CD4-positive, alpha-beta T cell treated with Interleukin-17A for 1 hour (primary cell): ENCODE data around the gene CYP2A7.
A peak's percentile ranks its signal among the peaks of the same experiment; 100 is the strongest.
"Not testable (repeated sequence)": the region's sequence is repeated elsewhere in the genome, so short reads cannot be mapped to it uniquely, and the experiment has no call there.

Source experiments
- DNase-seq: peaks from one replicate; pipeline ENCODE4 v3.0.0-alpha.2; 2020

CYP2A7 gene

DNA sequence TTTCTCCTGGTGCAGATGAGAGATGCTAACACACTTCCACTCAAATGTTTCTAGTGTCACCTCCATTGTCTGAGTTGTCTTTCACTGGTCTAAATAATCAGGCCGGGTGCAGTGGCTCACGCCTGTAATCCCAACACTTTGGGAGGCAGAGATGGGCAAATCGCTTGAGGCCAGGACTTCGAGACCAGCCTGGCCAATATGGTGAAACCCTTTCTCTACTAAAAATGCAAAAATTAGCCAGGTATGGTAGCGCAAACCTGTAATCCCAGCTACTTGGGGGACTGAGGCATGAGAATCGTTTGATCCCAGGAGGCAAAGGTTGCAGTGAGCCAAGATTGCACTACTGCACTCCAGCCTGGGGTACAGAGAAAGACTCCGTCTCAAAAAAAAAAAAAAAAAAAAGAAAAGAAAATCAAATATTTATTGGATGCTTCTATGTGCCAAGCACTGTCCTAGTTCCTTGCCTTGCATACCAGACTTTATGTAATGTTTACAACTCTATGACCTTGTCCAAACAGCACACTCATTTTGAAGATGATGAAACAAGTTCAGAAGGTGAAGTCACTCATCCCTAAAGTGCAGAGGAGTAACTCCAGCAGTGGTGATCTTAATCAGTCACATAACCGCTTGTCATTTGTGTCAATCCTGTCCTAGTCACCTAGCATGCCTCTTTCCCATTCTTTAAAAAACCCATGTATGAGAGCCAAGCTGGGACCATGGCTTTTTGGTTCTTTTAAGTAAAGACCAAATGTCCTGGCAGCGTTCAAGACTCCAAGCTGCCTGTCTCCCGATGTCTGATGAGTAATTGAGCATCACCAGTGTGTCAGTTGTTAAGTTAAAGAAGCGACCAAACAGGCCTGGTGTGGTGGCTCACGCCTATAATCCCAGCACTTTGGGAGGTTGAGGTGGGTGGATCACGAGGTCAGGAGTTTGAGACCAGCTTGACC, 15.1 kb upstream of the CYP2A7 start:
- DNase-seq: not testable (repeated sequence)

DNA sequence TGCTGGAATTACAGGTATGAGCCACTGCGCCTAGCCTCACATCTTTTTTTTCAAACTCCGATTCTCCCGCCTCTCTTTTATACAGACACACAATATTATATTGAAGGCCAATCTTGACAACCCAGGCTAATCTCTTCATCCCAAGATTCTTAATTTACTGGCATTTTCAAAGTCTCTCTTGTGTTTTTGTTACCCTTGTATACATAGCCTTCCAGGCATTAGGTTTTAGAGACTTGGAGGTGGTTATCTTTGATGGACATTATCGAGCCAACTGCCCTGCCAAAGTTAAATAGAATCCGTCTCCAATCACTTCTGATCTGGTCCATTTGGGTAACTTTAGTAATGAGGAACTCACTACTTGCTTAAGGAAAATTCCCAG, 14.4 kb upstream of the CYP2A7 start:
- no peak for DNase-seq

DNA sequence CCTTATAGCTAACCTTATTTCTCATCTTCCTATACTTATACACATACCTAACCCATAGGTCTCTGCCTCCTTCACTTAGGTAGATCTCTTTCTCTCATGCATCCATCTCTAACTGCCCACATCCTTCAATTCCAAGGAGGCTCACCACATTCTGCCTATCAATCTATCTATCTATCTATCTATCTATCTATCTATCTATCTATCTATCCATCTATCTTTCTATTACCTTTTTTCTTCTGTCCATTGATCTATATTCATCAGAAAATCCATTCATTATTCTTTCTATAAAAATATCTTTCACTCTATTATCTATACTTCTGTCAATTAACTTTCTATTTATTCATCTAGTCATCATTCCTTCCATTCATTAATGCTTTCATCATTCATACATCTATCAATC, 11.1 kb upstream of the CYP2A7 start:
- no peak for DNase-seq

DNA sequence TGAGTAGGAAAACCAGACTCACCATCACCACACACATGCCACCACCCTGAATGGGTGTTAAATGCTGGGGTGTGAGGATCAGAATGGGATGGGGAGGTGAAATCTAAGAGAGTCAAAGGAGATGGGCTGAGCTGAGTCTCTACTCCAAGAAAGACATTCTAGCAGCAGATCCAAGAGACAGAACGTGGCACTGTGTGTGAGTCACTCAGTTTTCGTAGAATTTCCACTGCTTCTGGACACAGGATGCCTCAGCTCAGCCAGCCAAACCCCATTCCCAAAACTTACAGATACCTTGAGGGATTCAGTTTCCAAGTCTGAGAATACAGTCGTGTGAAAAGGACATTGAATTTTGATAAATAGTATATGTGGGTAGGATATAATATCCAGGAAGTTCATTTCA, 7.3 kb upstream of the CYP2A7 start:
- DNase-seq: no peak

DNA sequence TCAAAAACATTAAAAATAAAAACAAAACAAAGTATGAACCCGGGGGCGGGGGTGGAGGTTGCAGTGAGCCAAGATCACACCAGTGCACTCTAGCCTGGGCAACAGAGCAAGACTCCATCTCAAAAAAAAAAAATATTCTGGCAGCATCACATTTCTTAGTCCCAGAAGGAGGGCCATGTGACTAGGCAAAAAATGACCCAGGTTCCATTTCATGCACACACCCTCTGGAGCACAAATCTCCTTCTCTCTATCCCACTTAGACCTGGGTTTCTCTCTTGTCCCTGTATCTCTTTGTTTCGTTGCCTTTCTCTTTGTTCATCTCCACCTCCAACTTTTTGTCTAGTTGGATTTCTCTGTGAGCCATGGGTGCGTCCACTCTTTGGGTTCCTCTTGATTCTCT, 6.2 kb upstream of the CYP2A7 start:
- DNase-seq: no peak

DNA sequence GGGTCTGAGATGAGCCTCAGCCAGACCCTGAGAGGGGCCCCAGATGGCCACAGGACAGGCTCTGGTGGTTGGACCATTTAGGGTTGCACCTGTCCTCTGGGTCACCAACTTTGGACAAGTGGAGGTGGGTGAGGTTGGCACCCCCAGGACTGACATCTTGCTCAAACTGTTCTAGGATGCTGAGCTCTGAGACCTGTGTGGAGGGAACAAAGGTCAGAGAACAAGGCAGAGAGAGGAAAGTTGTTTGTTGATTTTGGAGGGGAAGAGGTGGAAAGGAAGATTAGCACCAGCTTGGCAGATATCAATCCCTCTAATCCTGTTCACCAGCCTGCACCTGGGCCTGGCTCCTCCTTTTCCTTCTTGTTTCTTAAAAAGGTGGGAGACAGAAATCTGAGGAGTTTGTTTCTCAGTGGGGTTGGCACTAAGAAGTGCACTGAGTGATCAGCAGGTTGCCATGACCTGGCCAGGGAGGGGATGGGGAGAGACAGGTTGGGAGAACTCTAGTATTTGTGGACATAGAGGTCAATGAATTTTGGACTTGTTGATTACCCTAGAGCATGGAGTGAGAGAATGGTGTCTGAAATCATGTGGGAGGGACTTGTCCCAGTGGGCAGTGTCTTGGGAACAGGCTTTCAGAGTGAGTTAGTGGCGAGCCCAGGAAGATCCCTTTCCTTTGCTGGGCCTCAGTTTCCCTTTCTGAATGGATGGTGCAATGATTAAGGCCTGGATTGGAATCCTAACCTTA, 2.3 kb upstream of the CYP2A7 start:
- DNase-seq: not testable (repeated sequence)

DNA sequence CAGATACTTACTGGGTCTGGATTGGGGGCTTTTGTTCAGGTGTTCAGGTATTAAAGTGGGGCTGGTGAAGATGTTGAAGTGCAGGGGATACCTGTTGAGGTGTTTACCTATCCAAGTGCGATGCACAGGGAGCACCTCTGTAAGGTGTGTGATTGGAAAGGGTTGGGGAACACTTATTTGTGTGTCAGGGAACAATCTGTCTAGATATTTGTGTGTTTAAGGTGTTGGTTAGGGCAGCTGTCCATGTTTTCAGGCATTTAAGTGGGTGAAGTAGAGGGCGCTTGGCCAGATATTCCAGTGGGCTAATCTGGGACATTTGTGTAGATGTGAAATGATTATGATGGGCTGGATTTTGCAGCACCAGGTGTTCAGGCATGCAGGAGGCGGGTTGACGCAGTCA, 2.7 kb downstream of the CYP2A7 start:
- not testable (repeated sequence) for DNase-seq

DNA sequence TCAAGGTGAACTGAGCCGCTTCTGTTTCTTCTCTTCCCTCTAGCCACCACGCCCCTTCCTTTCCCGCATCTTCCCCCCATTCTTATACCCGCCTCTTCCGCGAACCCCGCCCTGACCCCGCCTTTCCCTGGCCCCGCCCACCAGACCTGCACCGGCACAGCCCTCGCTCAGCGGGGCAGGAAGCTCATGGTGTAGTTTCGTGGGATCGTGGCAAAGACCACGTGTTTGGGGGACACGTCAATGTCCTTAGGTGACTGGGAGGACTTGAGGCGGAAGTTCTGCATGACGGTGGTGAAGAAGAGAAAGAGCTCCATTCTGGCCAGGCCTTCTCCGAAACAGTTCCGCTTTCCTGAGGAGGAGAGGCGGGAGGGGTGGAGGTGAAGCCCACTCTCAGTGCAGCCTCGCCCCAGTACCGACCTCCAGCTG, 6.5 kb downstream of the CYP2A7 start:
- DNase-seq: peak; percentile 90

DNA sequence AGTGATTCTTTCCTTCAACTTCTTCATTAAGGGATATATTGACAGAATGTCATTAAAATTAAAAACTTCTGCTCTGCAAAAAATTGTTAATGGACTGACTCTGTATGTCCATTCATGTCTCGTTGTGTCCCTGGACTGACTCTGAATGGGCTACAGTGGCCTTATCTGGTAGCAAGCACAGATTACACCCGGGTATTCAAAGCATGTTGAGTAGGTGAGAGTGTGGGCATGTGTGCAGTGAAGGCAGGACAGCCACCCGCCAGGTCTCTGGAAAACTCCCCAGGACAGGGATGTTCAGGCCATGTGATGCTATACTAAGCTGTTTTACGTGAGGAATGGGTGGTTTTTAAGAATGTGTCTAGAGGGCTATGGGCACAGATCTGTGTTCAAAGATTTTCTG, 7.2 kb downstream of the CYP2A7 start:
- not testable (repeated sequence) for DNase-seq

DNA sequence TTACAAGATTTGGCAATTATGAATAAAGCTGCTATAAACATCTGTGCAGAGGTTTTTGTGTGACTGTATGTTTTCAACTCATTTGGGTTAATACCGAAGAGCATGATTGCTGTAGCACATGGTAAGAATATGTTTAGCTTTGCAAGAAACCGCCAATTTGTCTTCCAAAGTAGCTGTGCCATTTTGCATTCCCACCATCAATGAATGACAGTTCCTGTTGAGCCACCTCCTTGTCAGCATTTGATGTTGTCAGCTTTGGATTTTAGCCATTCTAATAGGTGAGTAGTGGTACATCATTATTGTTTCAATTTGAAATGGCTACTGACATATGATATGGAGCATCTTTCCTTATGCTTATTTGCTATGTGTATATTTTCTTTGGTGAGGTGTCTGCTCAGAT, 8.2 kb downstream of the CYP2A7 start:
- DNase-seq: not testable (repeated sequence)

DNA sequence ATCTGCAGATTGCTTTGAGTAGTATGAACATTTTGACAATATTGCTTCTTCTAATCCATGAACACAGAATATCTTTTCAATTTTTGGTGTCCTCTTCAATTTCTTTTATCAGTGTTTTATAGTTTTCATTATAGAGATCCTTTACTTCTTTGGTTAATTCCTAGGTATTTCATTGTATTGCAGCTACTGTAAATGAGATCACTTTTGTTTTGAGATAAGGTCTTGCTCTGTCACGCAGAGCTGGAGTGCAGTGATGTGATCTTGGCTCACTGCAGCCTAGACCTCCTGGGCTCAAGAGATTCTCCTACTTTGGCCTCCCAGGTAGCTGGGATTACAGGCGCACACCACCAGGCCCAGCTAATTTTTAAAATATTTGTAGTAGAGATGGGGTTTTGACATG, 9.8 kb downstream of the CYP2A7 start:
- no peak for DNase-seq

DNA sequence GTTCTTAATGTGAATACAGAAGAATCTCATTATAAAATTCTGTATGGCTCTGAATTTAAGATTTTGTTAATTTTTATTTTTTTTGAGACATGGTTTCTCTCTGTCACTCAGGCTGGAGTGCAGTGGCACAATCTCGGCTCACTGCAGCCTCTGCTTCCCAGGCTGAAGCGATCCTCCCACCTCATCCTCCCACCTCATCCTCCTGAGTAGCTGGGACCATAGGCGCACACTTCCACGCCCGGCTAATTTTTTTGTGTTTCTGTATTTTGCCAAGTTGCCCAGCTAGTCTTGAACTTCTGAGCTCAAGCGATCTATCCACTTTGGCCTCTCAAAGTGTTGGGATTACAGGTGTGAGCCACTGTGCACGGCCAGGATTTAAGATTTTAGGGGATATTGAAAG, 14.3 kb downstream of the CYP2A7 start:
- DNase-seq: no peak

DNA sequence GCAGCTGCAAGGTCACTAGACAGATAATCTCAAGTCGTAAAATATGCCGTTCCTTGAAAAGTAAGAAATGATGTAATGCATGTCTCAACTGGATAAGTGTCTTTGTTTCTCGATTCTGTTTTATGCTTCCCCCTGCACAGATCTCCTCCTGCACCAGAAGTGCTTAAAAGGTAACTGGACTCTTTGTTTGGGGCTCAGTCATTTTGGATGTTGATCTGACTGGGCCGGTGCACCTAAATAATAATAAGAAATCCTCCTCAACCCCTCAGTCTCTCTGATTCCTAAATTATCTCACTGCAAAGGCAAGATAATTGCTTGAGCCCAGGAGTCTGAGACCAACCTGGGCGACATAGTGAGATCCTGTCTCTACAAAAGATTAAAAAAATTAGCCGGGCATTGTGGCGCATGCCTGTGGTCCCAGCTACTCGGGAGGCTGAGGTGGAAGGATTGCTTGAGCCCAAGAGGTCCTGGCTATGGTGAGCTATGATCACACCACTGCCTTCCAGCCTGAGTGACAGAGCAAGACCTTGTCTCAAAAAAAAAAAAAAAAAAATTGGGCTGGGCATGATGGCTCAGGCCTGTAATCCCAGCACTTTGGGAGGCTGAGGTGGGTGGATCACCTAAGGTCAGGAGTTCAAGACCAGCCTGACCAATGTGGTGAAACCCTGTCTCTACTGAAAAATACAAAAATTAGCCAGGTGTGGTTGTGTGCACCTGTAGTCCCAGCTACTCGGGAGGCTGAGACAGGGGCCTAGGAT, 17.1 kb downstream of the CYP2A7 start:
- DNase-seq: not testable (repeated sequence)

DNA sequence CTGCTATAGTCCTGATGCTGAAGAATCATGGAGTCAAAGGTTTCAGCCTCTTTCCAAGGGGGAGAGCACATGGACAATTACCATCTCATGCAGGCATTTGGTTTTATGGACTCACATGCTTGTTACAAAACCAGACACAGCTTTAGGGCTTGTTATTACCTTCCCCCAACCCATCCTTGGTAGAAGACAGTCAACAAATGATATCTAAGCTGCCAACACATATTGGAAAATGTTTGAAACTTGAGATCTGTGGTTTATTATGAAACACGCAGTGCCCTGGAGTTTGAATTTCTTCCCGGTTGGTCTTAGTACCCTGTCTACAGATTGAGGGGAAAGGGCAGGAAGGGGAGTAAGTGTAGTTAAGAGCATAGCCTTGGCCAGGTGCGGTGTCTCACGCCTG, 19.2 kb downstream of the CYP2A7 start:
- no peak for DNase-seq

DNA sequence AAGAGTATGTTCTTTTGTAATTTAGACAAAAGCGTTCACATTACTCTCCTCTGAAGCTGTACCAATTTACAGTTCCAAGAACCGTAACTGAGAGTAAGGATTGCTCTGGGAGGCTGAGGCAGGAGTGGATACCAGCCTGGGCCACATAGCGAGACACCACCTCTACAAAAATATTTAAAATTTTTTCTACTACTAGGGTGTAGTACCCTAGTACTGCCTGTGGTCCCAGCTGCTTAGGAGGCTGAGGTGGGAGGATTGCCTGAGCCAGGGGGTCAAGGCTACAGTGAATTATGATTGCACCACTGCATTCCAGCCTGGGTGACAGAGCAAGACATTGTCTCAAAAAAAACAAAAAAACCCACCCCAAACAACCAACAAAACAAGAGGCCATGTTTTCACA, 19.7 kb downstream of the CYP2A7 start:
- no peak for DNase-seq

DNA sequence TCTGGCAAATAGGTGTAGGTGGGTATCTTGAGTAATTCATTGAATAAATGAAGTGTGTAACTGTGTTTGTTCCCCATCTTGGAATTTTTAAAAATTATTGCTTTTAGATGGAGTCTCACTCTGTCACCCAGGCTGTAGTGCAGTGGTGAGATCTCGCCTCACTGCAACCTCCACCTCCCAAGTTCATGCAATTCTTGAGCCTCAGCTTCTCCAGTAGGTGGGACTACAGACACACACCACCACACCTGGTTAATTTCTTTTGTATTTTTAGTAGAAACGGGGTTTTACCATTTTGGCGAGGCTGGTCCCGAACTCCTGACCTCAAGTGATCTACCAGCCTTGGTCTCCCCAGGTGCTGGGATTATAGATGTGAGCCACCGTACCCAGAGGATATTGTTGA, 23.9 kb downstream of the CYP2A7 start:
- DNase-seq: no peak

DNA sequence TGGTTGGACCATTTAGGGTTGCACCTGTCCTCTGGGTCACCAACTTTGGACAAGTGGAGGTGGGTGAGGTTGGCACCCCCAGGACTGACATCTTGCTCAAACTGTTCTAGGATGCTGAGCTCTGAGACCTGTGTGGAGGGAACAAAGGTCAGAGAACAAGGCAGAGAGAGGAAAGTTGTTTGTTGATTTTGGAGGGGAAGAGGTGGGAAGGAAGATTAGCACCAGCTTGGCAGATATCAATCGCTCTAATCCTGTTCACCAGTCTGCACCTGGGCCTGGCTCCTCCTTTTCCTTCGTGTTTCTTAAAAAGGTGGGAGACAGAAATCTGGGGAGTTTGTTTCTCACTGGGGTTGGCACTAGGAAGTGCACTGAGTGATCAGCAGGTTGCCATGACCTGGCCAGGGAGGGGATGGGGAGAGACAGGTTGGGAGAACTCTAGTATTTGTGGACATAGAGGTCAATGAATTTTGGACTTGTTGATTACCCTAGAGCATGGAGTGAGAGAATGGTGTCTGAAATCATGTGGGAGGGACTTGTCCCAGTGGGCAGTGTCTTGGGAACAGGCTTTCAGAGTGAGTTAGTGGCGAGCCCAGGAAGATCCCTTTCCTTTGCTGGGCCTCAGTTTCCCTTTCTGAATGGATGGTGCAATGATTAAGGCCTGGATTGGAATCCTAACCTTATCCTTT, 29.4 kb downstream of the CYP2A7 start:
- not testable (repeated sequence) for DNase-seq

DNA sequence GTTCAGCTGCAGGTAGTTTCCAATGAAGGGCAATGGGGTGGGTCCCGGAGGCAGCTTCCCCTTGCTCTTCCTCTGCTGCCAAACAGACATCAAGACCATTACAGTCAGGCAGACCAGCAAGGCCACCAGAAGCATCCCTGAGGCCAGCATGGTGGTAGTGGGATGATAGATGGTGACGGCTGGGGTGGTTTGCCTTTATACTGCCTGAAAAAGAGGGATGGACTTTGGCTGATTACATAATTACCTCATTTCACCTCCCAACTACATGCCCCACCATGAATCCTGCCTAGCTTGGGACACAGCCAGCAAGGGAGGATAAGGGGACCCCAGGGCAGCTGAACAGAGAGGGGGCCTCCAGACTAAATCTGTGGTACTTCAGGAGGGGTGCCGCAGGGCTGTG, 31.8 kb downstream of the CYP2A7 start, which contains the start of gene CYP2A6:
Gene CYP2A6 (minus strand): TSS at position 171 of the 400 bp plus-strand sequence. CDS start 21 bp downstream, at position 150.
- DNase-seq: not testable (repeated sequence)

DNA sequence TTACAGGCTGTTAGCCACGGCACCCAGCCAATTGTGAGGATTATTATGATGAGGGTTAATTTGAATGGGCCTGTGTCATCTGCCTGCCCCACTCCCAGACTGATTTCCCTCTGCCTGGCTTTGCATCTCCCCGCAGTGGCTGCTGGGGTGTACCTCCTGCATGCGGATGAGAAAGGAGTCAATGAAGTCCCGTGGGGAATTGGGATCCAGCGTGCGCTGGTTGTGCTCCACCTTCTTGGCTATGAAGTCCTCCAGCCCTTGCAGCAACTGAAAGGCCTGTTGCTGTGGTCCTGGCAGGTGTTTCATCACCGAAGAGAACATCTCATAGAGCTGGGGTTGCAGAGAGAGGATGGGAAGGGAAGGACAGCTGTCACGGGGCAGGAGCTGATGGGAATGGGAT, 35.3 kb downstream of the CYP2A7 start:
- DNase-seq: not testable (repeated sequence)

DNA sequence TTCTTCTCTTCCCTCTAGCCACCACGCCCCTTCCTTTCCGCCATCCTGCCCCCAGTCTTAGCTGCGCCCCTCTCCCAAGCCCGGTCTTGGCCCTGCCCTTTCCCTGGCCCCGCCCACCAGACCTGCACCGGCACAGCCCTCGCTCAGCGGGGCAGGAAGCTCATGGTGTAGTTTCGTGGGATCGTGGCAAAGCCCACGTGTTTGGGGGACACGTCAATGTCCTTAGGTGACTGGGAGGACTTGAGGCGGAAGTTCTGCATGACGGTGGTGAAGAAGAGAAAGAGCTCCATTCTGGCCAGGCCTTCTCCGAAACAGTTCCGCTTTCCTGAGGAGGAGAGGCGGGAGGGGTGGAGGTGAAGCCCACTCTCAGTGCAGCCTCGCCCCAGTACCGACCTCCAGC, 38.4 kb downstream of the CYP2A7 start:
- DNase-seq: peak; percentile 89

DNA sequence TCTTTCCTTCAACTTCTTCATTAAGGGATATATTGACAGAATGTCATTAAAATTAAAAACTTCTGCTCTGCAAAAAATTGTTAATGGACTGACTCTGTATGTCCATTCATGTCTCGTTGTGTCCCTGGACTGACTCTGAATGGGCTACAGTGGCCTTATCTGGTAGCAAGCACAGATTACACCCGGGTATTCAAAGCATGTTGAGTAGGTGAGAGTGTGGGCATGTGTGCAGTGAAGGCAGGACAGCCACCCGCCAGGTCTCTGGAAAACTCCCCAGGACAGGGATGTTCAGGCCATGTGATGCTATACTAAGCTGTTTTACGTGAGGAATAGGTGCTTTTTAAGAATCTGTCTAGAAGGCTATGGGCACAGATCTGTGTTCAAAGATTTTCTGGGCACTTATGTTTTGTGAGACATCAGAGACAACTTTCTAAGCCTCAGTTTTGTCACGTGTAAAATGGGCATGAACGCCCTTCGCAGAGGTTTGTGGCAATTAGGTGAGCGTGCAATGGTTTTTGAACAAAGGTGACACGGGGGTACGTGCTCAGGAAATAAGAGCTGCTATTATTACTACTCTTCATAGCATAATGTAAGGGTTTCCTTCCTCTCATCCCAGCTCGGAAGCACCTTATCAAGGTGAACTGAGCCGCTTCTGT, 38.9 kb downstream of the CYP2A7 start:
- DNase-seq: not testable (repeated sequence)

DNA sequence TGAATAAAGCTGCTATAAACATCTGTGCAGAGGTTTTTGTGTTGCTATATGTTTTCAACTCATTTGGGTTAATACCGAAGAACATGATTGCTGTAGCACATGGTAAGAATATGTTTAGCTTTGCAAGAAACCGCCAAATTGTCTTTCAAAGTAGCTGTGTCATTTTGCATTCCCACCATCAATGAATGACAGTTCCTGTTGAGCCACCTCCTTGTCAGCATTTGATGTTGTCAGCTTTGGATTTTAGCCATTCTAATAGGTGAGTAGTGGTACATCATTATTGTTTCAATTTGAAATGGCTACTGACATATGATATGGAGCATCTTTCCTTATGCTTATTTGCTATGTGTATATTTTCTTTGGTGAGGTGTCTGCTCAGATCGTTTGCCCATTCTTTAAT, 40.0 kb downstream of the CYP2A7 start:
- not testable (repeated sequence) for DNase-seq
